Stomach smooth muscle (tissue), 2 donors: ENCODE data around the gene EPHA3.

Experiments
- H3K27ac ChIP-seq: one replicate; pipeline ENCODE4 v1.7.0; 2013; ENCODE audit warnings: mild to moderate bottlenecking, low read length, inconsistent platforms
- H3K27me3 ChIP-seq, 2 donors: one replicate each; pipeline ENCODE4 v1.7.0; 2013; ENCODE audit warnings: low read length in 2 of 2; ENCODE audit not compliant: insufficient read depth in 2 of 2, control insufficient read depth in 1 of 2
- H3K36me3 ChIP-seq, 2 donors: one replicate each; pipeline ENCODE4 v1.7.0; 2013; ENCODE audit warnings: low read length in 2 of 2; ENCODE audit not compliant: control insufficient read depth in 2 of 2, insufficient read depth in 2 of 2
- H3K4me1 ChIP-seq: one replicate; pipeline ENCODE4 v1.7.0; 2013; ENCODE audit warnings: low read length; ENCODE audit not compliant: control insufficient read depth, insufficient read depth
- H3K4me3 ChIP-seq, 2 donors: one replicate each; pipeline ENCODE4 v1.7.0; 2013; ENCODE audit warnings: low read length in 2 of 2
- H3K9ac ChIP-seq, 2 donors: one replicate each; pipeline ENCODE4 v1.7.0; 2013; ENCODE audit warnings: low read length in 2 of 2, mild to moderate bottlenecking in 1 of 2
- H3K9me3 ChIP-seq, 2 donors: one replicate each; pipeline ENCODE4 v1.7.0; 2013; ENCODE audit warnings: low read length in 2 of 2; ENCODE audit not compliant: control insufficient read depth in 2 of 2
- donor health status: healthy.
- donor health status: Pancreatic carcinoma.

EPHA3 gene

GRCh38 chr3:89375451-89375850 is 268.0 kb downstream of the EPHA3 start:
- Histone ChIP-seq H3K4me3 (no peak overlapping the region), H3K4me1 (no peaks in the 10 kb centered on the region), H3K36me3 (no peaks in the 10 kb centered on the region), H3K9me3 (no peaks in the 10 kb centered on the region), H3K27me3 (no peaks in the 10 kb centered on the region), H3K9ac (no peak overlapping the region), H3K27ac (no peak overlapping the region)

- Histone ChIP-seq H3K27ac (no peak overlapping the region), H3K4me3 (no peak overlapping the region), H3K9ac (no peak overlapping the region), H3K36me3 (no peaks in the 10 kb centered on the region), H3K9me3 (no peaks in the 10 kb centered on the region), H3K27me3 (no peaks in the 10 kb centered on the region), H3K4me1 (no peaks in the 10 kb centered on the region)
Measured at GRCh38 chr3:89380016-89380415, 272.6 kb downstream of the EPHA3 start.

- Histone ChIP-seq H3K4me1 (no peaks in the 10 kb centered on the region), H3K4me3 (no peak overlapping the region), H3K27ac (no peak overlapping the region), H3K36me3 (peaks cover 0 to 2% of the 10 kb centered on the region in 2 donors), H3K27me3 (no peaks in the 10 kb centered on the region), H3K9ac (no peak overlapping the region), H3K9me3 (no peaks in the 10 kb centered on the region)
Measured at GRCh38 chr3:89392991-89393390, 285.6 kb downstream of the EPHA3 start.

GRCh38 chr3:89395456-89395855 is 288.0 kb downstream of the EPHA3 start:
- no peaks in the 10 kb centered on the region for H3K27me3 ChIP-seq
- no peak overlapping the region for H3K27ac ChIP-seq
- H3K36me3 ChIP-seq: peaks cover 0 to 2% of the 10 kb centered on the region in 2 donors
- no peaks in the 10 kb centered on the region for H3K9me3 ChIP-seq
- no peaks in the 10 kb centered on the region for H3K4me1 ChIP-seq
- no peak overlapping the region for H3K9ac ChIP-seq
- no peak overlapping the region for H3K4me3 ChIP-seq

- H3K9ac ChIP-seq: no peak overlapping the region
- H3K27me3 ChIP-seq: no peaks in the 10 kb centered on the region
- H3K4me1 ChIP-seq: no peaks in the 10 kb centered on the region
- peaks cover 0 to 2% of the 10 kb centered on the region in 2 donors for H3K36me3 ChIP-seq
- H3K9me3 ChIP-seq: no peaks in the 10 kb centered on the region
- no peak overlapping the region for H3K4me3 ChIP-seq
- H3K27ac ChIP-seq: no peak overlapping the region
Measured at GRCh38 chr3:89395996-89396395, 288.6 kb downstream of the EPHA3 start.

- H3K27ac ChIP-seq: no peak overlapping the region
- no peak overlapping the region for H3K9ac ChIP-seq
- no peaks in the 10 kb centered on the region for H3K9me3 ChIP-seq
- no peaks in the 10 kb centered on the region for H3K36me3 ChIP-seq
- H3K4me3 ChIP-seq: no peak overlapping the region
- H3K4me1 ChIP-seq: no peaks in the 10 kb centered on the region
- no peaks in the 10 kb centered on the region for H3K27me3 ChIP-seq
Measured at GRCh38 chr3:89402051-89402450, 294.6 kb downstream of the EPHA3 start.

- no peak overlapping the region for H3K4me3 ChIP-seq
- H3K9me3 ChIP-seq: no peaks in the 10 kb centered on the region
- no peaks in the 10 kb centered on the region for H3K4me1 ChIP-seq
- no peak overlapping the region for H3K9ac ChIP-seq
- no peaks in the 10 kb centered on the region for H3K36me3 ChIP-seq
- no peaks in the 10 kb centered on the region for H3K27me3 ChIP-seq
- no peak overlapping the region for H3K27ac ChIP-seq
Measured at GRCh38 chr3:89405176-89405575, 297.8 kb downstream of the EPHA3 start.

GRCh38 chr3:89405593-89405992 is 298.2 kb downstream of the EPHA3 start:
- Histone ChIP-seq H3K4me3 (no peak overlapping the region), H3K36me3 (no peaks in the 10 kb centered on the region), H3K27ac (no peak overlapping the region), H3K4me1 (no peaks in the 10 kb centered on the region), H3K27me3 (no peaks in the 10 kb centered on the region), H3K9ac (no peak overlapping the region), H3K9me3 (no peaks in the 10 kb centered on the region)

GRCh38 chr3:89411201-89411600 is 303.8 kb downstream of the EPHA3 start:
- H3K4me1 ChIP-seq: no peaks in the 10 kb centered on the region
- H3K9me3 ChIP-seq: no peaks in the 10 kb centered on the region
- H3K27ac ChIP-seq: no peak overlapping the region
- no peak overlapping the region for H3K4me3 ChIP-seq
- H3K36me3 ChIP-seq: peaks cover 0 to 6% of the 10 kb centered on the region in 2 donors
- no peaks in the 10 kb centered on the region for H3K27me3 ChIP-seq
- no peak overlapping the region for H3K9ac ChIP-seq

GRCh38 chr3:89414270-89414669 is 306.8 kb downstream of the EPHA3 start:
- Histone ChIP-seq H3K9me3 (no peaks in the 10 kb centered on the region), H3K4me1 (no peaks in the 10 kb centered on the region), H3K4me3 (no peak overlapping the region), H3K27ac (no peak overlapping the region), H3K36me3 (peaks cover 0 to 6% of the 10 kb centered on the region in 2 donors), H3K27me3 (no peaks in the 10 kb centered on the region), H3K9ac (no peak overlapping the region)

GRCh38 chr3:89419647-89420241 is 312.3 kb downstream of the EPHA3 start:
- Histone ChIP-seq H3K4me3 (no peak overlapping the region), H3K4me1 (no peaks in the 10 kb centered on the region), H3K27me3 (no peaks in the 10 kb centered on the region), H3K36me3 (no peaks in the 10 kb centered on the region), H3K27ac (no peak overlapping the region), H3K9ac (no peak overlapping the region), H3K9me3 (no peaks in the 10 kb centered on the region)
